ENCODE measurements around the gene BTRC.

Gene BTRC

DNA sequence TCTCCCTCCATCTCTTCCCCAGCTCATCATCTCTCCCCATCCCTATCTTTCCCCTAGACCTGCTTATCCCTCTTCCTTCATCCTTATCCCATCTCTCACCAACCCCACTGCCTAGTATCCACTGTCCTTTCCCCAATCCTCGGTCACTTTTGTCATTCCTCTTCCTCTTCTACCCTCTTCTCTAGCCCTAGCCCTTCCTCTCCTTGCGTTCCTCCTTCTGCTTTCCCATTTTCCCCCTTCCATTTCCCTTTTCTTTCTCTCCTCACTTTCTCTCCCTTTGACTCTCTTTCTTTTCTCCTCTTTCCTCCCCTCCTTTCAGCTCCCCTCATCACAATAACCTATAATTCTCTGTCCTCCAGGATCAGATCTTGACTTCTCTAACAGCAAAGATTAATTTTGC is 150.5 kb downstream of the BTRC start:
- H3K4me3 Mint-ChIP-seq, result no peak overlapping the region
- no peaks in the 10 kb centered on the region for H3K9me3 Mint-ChIP-seq
- DNase-seq (ENCODE audit: low spot score), result no peak
- no peaks in the 10 kb centered on the region for H3K4me1 Mint-ChIP-seq (ENCODE audit: low read depth)
- H3K36me3 Mint-ChIP-seq (ENCODE audit: low read depth), result no peaks in the 10 kb centered on the region
- H3K27me3 Mint-ChIP-seq (ENCODE audit: low read depth), result peaks cover 8% of the 10 kb centered on the region
- H3K27ac Mint-ChIP-seq, result no peak overlapping the region

- H3K4me1 Mint-ChIP-seq (ENCODE audit: low read depth), result no peaks in the 10 kb centered on the region
- H3K27me3 Mint-ChIP-seq (ENCODE audit: low read depth), result peaks cover 9% of the 10 kb centered on the region
Observed at GRCh38 chr10:101506829-101507661, 153.1 kb downstream of the BTRC start.

DNA sequence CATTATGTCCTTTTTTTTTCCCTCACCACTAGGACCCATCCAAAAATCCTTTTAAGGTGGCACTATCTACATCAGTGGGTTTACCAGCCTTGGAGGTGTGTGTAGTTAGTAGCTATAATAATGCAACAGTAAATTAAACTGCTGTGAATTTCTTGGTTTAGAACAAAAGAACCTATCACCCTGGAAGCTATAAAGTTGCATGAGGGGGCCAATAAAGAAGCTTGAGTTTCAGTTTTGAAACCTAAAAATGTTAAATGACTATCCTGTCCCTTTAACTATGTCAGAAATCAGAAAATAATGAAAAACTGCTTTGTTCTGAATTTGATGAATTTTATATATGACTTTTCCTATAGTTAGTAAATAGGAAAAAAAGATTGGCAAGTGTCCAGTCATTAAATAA is 153.9 kb downstream of the BTRC start:
- no peaks in the 10 kb centered on the region for H3K9me3 Mint-ChIP-seq
- DNase-seq (ENCODE audit: low spot score), result no peak
- no peaks in the 10 kb centered on the region for H3K4me1 Mint-ChIP-seq (ENCODE audit: low read depth)
- H3K27ac Mint-ChIP-seq, result no peak overlapping the region
- no peak overlapping the region for H3K4me3 Mint-ChIP-seq
- peaks cover 11% of the 10 kb centered on the region for H3K27me3 Mint-ChIP-seq (ENCODE audit: low read depth)
- H3K36me3 Mint-ChIP-seq (ENCODE audit: low read depth), result no peaks in the 10 kb centered on the region

More at GRCh38 chr10:101506829-101507661, 153.1 kb downstream of the BTRC start:
- Mint-ChIP-seq H3K9me3 (no peaks in the 10 kb centered on the region), H3K27ac (no peak overlapping the region), H3K4me3 (no peak overlapping the region), H3K36me3 (ENCODE audit: low read depth) (no peaks in the 10 kb centered on the region)
- DNase-seq (ENCODE audit: low spot score), result no peak

GRCh38 chr10:101511938-101512337 is 158.0 kb downstream of the BTRC start:
- peaks cover 7% of the 10 kb centered on the region for H3K27me3 Mint-ChIP-seq (ENCODE audit: low read depth)
- no peak overlapping the region for H3K27ac Mint-ChIP-seq
- no peaks in the 10 kb centered on the region for H3K9me3 Mint-ChIP-seq
- H3K4me1 Mint-ChIP-seq (ENCODE audit: low read depth), result no peaks in the 10 kb centered on the region
- no peak overlapping the region for H3K4me3 Mint-ChIP-seq
- no peaks in the 10 kb centered on the region for H3K36me3 Mint-ChIP-seq (ENCODE audit: low read depth)
- no peak for DNase-seq (ENCODE audit: low spot score)

- H3K4me1 Mint-ChIP-seq (ENCODE audit: low read depth), result no peaks in the 10 kb centered on the region
- DNase-seq (ENCODE audit: low spot score), result no peak
- H3K4me3 Mint-ChIP-seq, result no peak overlapping the region
- peaks cover 5% of the 10 kb centered on the region for H3K27me3 Mint-ChIP-seq (ENCODE audit: low read depth)
- H3K9me3 Mint-ChIP-seq, result no peaks in the 10 kb centered on the region
- no peaks in the 10 kb centered on the region for H3K36me3 Mint-ChIP-seq (ENCODE audit: low read depth)
- H3K27ac Mint-ChIP-seq, result no peak overlapping the region
Observed at GRCh38 chr10:101512738-101513137, 158.8 kb downstream of the BTRC start.

GRCh38 chr10:101513733-101514132 is 159.8 kb downstream of the BTRC start:
- H3K4me1 Mint-ChIP-seq (ENCODE audit: low read depth), result no peaks in the 10 kb centered on the region
- no peaks in the 10 kb centered on the region for H3K9me3 Mint-ChIP-seq

DNA sequence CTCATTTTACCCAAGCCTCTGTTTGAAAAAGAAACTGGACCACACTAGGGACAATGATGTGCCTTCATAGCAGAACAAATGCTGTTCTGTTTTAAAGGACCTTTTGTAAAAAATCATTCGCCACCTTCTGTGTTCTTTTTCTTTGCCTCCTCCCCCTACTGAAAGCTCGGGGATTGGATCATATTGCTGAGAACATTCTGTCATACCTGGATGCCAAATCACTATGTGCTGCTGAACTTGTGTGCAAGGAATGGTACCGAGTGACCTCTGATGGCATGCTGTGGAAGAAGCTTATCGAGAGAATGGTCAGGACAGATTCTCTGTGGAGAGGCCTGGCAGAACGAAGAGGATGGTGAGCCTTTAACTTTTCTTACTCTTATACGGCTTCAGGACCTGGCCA is 171.9 kb downstream of the BTRC start:
- H3K27ac Mint-ChIP-seq, result no peak overlapping the region
- no peaks in the 10 kb centered on the region for H3K9me3 Mint-ChIP-seq
- no peak for DNase-seq (ENCODE audit: low spot score)
- no peaks in the 10 kb centered on the region for H3K4me1 Mint-ChIP-seq (ENCODE audit: low read depth)
- no peaks in the 10 kb centered on the region for H3K36me3 Mint-ChIP-seq (ENCODE audit: low read depth)
- no peak overlapping the region for H3K4me3 Mint-ChIP-seq
- no peaks in the 10 kb centered on the region for H3K27me3 Mint-ChIP-seq (ENCODE audit: low read depth)

More at GRCh38 chr10:101513733-101514132, 159.8 kb downstream of the BTRC start:
- no peaks in the 10 kb centered on the region for H3K36me3 Mint-ChIP-seq (ENCODE audit: low read depth)
- no peak overlapping the region for H3K27ac Mint-ChIP-seq
- no peak for DNase-seq (ENCODE audit: low spot score)
- peaks cover 5% of the 10 kb centered on the region for H3K27me3 Mint-ChIP-seq (ENCODE audit: low read depth)
- no peak overlapping the region for H3K4me3 Mint-ChIP-seq

- H3K4me3 Mint-ChIP-seq, result no peak overlapping the region
- no peak for DNase-seq (ENCODE audit: low spot score)
- no peak overlapping the region for H3K27ac Mint-ChIP-seq
- H3K4me1 Mint-ChIP-seq (ENCODE audit: low read depth), result no peaks in the 10 kb centered on the region
- H3K36me3 Mint-ChIP-seq (ENCODE audit: low read depth), result no peaks in the 10 kb centered on the region
- no peaks in the 10 kb centered on the region for H3K27me3 Mint-ChIP-seq (ENCODE audit: low read depth)
- H3K9me3 Mint-ChIP-seq, result no peaks in the 10 kb centered on the region
Observed at GRCh38 chr10:101529207-101529606, 175.2 kb downstream of the BTRC start.

DNA sequence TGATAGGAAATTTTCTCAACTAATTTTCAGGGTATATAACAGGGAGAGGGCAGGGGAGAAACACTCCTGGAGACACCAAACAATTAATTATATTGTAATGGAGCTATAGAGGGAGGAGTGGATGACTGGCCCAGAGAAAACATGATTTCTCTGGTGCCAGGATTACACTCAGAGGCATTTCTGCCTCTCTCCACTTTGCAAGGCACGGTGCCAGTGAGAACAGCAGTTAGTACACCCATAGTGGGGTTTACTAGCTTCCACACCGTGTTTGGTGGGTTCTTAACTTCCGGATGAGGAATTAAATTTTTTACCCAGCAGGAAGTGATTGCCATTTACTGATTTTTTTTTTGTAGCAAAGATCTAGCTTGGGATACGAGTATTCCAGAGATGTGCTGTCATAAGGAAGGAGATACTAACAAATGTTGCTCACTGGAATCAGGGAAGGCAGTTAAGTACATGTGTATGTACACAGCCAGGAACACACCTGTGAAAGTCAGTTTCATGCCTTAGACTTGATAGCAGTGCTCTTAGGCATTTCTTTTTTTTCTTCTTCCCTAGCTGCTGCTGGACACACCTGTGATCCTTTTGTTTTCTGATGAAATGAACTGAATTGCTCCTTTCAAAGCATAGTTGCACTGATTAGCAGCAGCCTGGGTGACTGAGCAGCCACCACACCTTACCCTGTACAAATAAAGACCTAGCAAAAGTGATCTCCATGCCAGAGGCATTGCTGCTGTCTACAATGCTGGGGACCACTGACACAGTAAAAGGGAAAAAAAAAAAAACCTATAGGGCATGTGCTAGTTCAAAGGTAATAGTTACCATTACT is 176.0 kb downstream of the BTRC start:
- H3K9me3 Mint-ChIP-seq, result no peaks in the 10 kb centered on the region
- no peak overlapping the region for H3K4me3 Mint-ChIP-seq
- H3K4me1 Mint-ChIP-seq (ENCODE audit: low read depth), result no peaks in the 10 kb centered on the region
- no peak overlapping the region for H3K27ac Mint-ChIP-seq
- H3K27me3 Mint-ChIP-seq (ENCODE audit: low read depth), result no peaks in the 10 kb centered on the region
- no peak for DNase-seq (ENCODE audit: low spot score)
- peaks cover 5% of the 10 kb centered on the region for H3K36me3 Mint-ChIP-seq (ENCODE audit: low read depth)

- no peak overlapping the region for H3K4me3 Mint-ChIP-seq
- H3K27ac Mint-ChIP-seq, result no peak overlapping the region
- no peak for DNase-seq (ENCODE audit: low spot score)
- H3K4me1 Mint-ChIP-seq (ENCODE audit: low read depth), result peaks cover 5% of the 10 kb centered on the region
- no peaks in the 10 kb centered on the region for H3K27me3 Mint-ChIP-seq (ENCODE audit: low read depth)
- H3K9me3 Mint-ChIP-seq, result no peaks in the 10 kb centered on the region
- H3K36me3 Mint-ChIP-seq (ENCODE audit: low read depth), result peaks cover 6% of the 10 kb centered on the region
Observed at GRCh38 chr10:101535949-101536348, 182.0 kb downstream of the BTRC start.

DNA sequence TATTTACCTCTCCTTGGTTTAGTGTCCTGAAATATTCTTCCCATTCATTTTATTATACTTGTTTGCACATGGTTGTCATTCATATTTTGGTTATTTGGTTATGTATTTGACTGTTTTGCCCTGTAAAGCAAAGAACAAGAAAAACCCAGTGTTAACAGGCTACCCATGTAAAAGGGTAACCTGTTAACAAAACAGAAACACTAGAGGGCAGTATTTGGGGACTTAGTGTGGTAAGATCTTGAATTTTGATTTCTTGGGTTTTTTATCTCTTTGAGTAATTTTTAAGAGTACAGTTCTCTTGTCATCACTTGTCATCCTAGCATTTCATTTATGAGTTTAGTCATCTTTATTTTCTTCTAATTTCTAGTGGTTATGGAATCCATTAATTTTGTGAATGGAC is 182.8 kb downstream of the BTRC start:
- Mint-ChIP-seq H3K27ac (no peak overlapping the region), H3K4me1 (ENCODE audit: low read depth) (peaks cover 5% of the 10 kb centered on the region), H3K4me3 (no peak overlapping the region), H3K9me3 (no peaks in the 10 kb centered on the region), H3K27me3 (ENCODE audit: low read depth) (no peaks in the 10 kb centered on the region), H3K36me3 (ENCODE audit: low read depth) (peaks cover 6% of the 10 kb centered on the region)
- DNase-seq (ENCODE audit: low spot score), result no peak

GRCh38 chr10:101538446-101538845 is 184.5 kb downstream of the BTRC start:
- Mint-ChIP-seq H3K9me3 (no peaks in the 10 kb centered on the region), H3K4me1 (ENCODE audit: low read depth) (peaks cover 5% of the 10 kb centered on the region)
- DNase-seq (ENCODE audit: low spot score), result no peak

DNA sequence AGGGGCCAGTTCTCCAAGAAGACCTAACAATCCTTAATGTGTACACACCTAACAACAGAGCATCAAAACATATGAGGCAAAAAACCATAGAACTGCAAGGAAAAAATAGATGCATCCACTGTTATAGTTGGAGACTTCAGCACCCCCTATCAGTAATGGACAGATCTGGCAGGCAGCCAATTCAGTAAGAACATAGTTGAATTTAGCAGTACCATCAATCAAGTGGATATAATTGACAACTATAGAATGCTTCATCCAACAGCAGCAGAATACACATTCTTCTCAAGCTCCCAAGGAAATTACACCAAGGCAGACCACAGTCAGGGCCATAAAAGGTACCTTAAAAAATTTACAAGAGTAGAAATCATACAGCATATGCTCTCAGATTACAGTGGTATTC is 191.9 kb downstream of the BTRC start:
- H3K27ac Mint-ChIP-seq, result no peak overlapping the region

More at GRCh38 chr10:101538446-101538845, 184.5 kb downstream of the BTRC start:
- H3K27me3 Mint-ChIP-seq (ENCODE audit: low read depth), result no peaks in the 10 kb centered on the region
- no peak overlapping the region for H3K27ac Mint-ChIP-seq
- no peak overlapping the region for H3K4me3 Mint-ChIP-seq
- H3K36me3 Mint-ChIP-seq (ENCODE audit: low read depth), result peaks cover 6% of the 10 kb centered on the region

DNA sequence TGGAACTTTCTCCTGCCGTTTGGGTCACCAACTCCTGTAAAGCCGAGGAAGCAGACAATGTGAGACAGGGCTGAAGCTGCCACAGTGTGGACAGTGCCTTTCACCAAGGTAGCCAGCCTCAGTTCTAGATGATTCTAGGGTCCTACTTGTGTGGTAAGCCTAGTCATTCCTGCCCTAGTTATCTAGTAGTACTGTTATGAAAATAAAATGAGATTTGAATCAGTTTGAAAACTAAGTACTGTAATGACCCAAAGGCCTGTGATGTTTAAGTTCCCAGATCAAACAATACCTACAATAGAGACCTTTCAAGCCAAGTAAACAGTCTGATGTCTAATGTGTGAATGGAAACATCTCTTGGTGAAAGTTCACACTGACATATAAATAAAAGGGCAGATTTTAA is 197.0 kb downstream of the BTRC start:
- Mint-ChIP-seq H3K4me3 (no peak overlapping the region), H3K27me3 (ENCODE audit: low read depth) (no peaks in the 10 kb centered on the region), H3K9me3 (no peaks in the 10 kb centered on the region), H3K36me3 (ENCODE audit: low read depth) (peaks cover 14% of the 10 kb centered on the region), H3K27ac (no peak overlapping the region), H3K4me1 (ENCODE audit: low read depth) (peaks cover 2% of the 10 kb centered on the region)
- DNase-seq (ENCODE audit: low spot score), result no peak

More for the DNA sequence above, 191.9 kb downstream of the BTRC start:
- no peaks in the 10 kb centered on the region for H3K9me3 Mint-ChIP-seq
- H3K4me3 Mint-ChIP-seq, result no peak overlapping the region
- no peaks in the 10 kb centered on the region for H3K27me3 Mint-ChIP-seq (ENCODE audit: low read depth)
- no peak for DNase-seq (ENCODE audit: low spot score)
- H3K4me1 Mint-ChIP-seq (ENCODE audit: low read depth), result no peaks in the 10 kb centered on the region
- H3K36me3 Mint-ChIP-seq (ENCODE audit: low read depth), result peaks cover 3% of the 10 kb centered on the region
